DOHH2 (cell line): Measurements from ENCODE around the gene LMO3.

ENCODE experiments used
- H3F3A ChIP-seq: fragments of 200-600 bp; sonication (generic), shearing (Covaris generic); 2 replicates; pipeline ENCODE4 v1.6.0; 2016; ENCODE audit warnings: antibody characterized with exemption, mild to moderate bottlenecking; ENCODE audit not compliant: control insufficient read depth, insufficient read depth
- H3K27ac ChIP-seq: fragments of 200-600 bp; sonication (generic); 2 replicates; pipeline ENCODE4 v1.5.1; 2014; ENCODE audit warnings: low read depth, mild to moderate bottlenecking, low read length, moderate library complexity
- H3K27me3 ChIP-seq: fragments of 200-600 bp; sonication (generic); 2 replicates; pipeline ENCODE4 v1.6.1; 2014; ENCODE audit warnings: mild to moderate bottlenecking, low read length, mixed read lengths; ENCODE audit not compliant: control insufficient read depth
- H3K36me3 ChIP-seq: fragments of 200-600 bp; sonication (generic); 2 replicates; pipeline ENCODE4 v1.6.1; 2014; ENCODE audit warnings: mild to moderate bottlenecking, low read length, moderate library complexity, mixed read lengths; ENCODE audit not compliant: control insufficient read depth
- H3K4me1 ChIP-seq: fragments of 200-600 bp; sonication (generic); 2 replicates; pipeline ENCODE4 v1.6.1; 2014; ENCODE audit warnings: mild to moderate bottlenecking, low read length, mixed read lengths; ENCODE audit not compliant: control insufficient read depth
- H3K4me2 ChIP-seq: fragments of 200-600 bp; sonication (generic); 2 replicates; pipeline ENCODE4 v1.6.0; 2014; ENCODE audit warnings: mild to moderate bottlenecking, low read length, moderate library complexity
- H3K4me3 ChIP-seq: fragments of 200-600 bp; sonication (generic); 2 replicates; pipeline ENCODE4 v1.5.1; 2014; ENCODE audit warnings: mild to moderate bottlenecking, low read length, mixed read lengths
- H3K79me2 ChIP-seq: fragments of 200-600 bp; sonication (generic); 2 replicates; pipeline ENCODE4 v1.6.1; 2014; ENCODE audit warnings: mild to moderate bottlenecking, low read length, mixed read lengths; ENCODE audit not compliant: control insufficient read depth
- H3K9me2 ChIP-seq: fragments of 200-600 bp; sonication (generic); replicated peaks from 2 replicates; pipeline ENCODE4 v1.6.1; 2014; ENCODE audit warnings: mild to moderate bottlenecking, low read length, mixed read lengths; ENCODE audit not compliant: control insufficient read depth
- H3K9me3 ChIP-seq: fragments of 200-600 bp; sonication (generic); 2 replicates; pipeline ENCODE4 v1.6.1; 2014; ENCODE audit warnings: antibody characterized with exemption, low read length, mixed read lengths; ENCODE audit not compliant: control insufficient read depth, insufficient read depth
- H4K20me1 ChIP-seq: fragments of 200-600 bp; sonication (generic); 2 replicates; pipeline ENCODE4 v1.6.0; 2014; ENCODE audit warnings: low read depth, mild to moderate bottlenecking, antibody characterized with exemption, low read length, moderate library complexity; ENCODE audit not compliant: control insufficient read depth, insufficient read depth
- EZH2phosphoT487 ChIP-seq: fragments of 200-600 bp; sonication (generic); IDR thresholded peaks from 2 replicates; pipeline ENCODE4 v1.6.1; 2017; ENCODE audit warnings: borderline replicate concordance, mild to moderate bottlenecking, antibody characterized with exemption, low read length, moderate library complexity, mixed read lengths
- TF ChIP-seq, protein P1 (sequence below): fragments of 200-600 bp; sonication (generic); IDR thresholded peaks from one replicate; pipeline ENCODE4 v1.5.1; 2014; ENCODE audit warnings: antibody characterized with exemption, mild to moderate bottlenecking, low read depth, low read length; ENCODE audit not compliant: poor library complexity, severe bottlenecking

Gene LMO3

GRCh38 chr12:16587110-16587453, 18.9 kb downstream of the LMO3 start:
- Histone ChIP-seq H3K4me1 (no peaks in the 10 kb centered on the region), H3K27me3 (no peaks in the 10 kb centered on the region), H3K36me3 (no peaks in the 10 kb centered on the region), H3K4me3 (no peak overlapping the region), H3K4me2 (no peak overlapping the region), H3K27ac (no peak overlapping the region), H3F3A (no peaks in the 10 kb centered on the region), H3K79me2 (no peaks in the 10 kb centered on the region), H4K20me1 (no peaks in the 10 kb centered on the region), H3K9me3 (no peaks in the 10 kb centered on the region), H3K9me2 (no peaks in the 10 kb centered on the region)
- TF ChIP-seq, protein P1, sequence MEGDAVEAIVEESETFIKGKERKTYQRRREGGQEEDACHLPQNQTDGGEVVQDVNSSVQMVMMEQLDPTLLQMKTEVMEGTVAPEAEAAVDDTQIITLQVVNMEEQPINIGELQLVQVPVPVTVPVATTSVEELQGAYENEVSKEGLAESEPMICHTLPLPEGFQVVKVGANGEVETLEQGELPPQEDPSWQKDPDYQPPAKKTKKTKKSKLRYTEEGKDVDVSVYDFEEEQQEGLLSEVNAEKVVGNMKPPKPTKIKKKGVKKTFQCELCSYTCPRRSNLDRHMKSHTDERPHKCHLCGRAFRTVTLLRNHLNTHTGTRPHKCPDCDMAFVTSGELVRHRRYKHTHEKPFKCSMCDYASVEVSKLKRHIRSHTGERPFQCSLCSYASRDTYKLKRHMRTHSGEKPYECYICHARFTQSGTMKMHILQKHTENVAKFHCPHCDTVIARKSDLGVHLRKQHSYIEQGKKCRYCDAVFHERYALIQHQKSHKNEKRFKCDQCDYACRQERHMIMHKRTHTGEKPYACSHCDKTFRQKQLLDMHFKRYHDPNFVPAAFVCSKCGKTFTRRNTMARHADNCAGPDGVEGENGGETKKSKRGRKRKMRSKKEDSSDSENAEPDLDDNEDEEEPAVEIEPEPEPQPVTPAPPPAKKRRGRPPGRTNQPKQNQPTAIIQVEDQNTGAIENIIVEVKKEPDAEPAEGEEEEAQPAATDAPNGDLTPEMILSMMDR = no peak
- TF ChIP-seq EZH2phosphoT487 = no peak

DNA sequence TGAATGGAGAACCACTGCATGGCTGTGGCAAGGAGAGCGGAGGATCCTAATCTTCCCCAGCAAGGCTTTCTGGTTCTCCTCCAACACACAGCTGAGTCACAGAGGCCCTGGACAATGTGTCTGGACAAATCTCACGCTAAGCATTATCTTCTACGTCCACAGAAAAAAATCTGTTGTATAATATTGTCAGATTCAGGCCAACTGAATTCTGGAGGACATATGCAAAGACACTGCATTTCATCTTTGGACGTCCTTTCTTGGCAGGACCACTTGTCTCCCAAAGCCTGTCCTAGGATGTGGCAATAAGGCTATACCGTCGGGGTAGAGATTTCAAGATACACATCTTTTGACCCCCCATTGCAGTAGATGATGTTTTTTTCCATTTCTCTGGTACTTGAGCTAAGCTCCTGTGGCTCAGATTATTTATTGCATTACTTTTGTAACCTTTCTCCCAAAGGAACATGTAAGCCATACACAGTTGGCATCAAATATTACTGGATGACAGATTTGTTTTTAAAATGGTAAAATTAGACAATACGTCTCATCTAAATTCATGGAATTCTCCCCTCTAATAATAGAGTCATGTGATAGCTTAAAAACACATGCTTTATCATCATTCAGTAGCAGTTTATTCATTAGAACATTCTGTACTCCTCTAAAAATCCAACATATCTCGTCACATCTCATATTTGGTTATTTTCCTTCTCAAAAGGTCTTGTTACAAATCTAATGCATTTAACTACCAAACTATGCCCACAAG, 19.4 kb downstream of the LMO3 start:
- Histone ChIP-seq H3K79me2 (no peaks in the 10 kb centered on the region), H3K27me3 (no peaks in the 10 kb centered on the region), H3K4me1 (no peaks in the 10 kb centered on the region), H3K36me3 (no peaks in the 10 kb centered on the region), H3F3A (no peaks in the 10 kb centered on the region), H4K20me1 (no peaks in the 10 kb centered on the region), H3K9me3 (no peaks in the 10 kb centered on the region), H3K4me2 (no peak overlapping the region), H3K9me2 (no peaks in the 10 kb centered on the region), H3K4me3 (no peak overlapping the region), H3K27ac (no peak overlapping the region)
- TF ChIP-seq, protein P1 = no peak
- no peak for TF ChIP-seq EZH2phosphoT487

- no peaks in the 10 kb centered on the region for H4K20me1 ChIP-seq
- no peaks in the 10 kb centered on the region for H3F3A ChIP-seq
- H3K27ac ChIP-seq = no peak overlapping the region
- no peaks in the 10 kb centered on the region for H3K79me2 ChIP-seq
- H3K9me3 ChIP-seq = no peaks in the 10 kb centered on the region
- no peaks in the 10 kb centered on the region for H3K9me2 ChIP-seq
- H3K4me3 ChIP-seq = no peak overlapping the region
- no peaks in the 10 kb centered on the region for H3K36me3 ChIP-seq
- no peak overlapping the region for H3K4me2 ChIP-seq
- TF ChIP-seq, protein P1 = no peak
- no peak for TF ChIP-seq EZH2phosphoT487
- no peaks in the 10 kb centered on the region for H3K27me3 ChIP-seq
- H3K4me1 ChIP-seq = no peaks in the 10 kb centered on the region
Observed at GRCh38 chr12:16585781-16586180, 20.2 kb downstream of the LMO3 start.
